Lower leg skin (tissue), 4 donors: ENCODE results near the gene PLA2G4F. TPM values are rescaled to one million over a fixed set of nuclear protein-coding genes. Genes with fewer than 3 reads are reported as not detected.
A peak's percentile ranks its signal among the peaks of the same experiment; 100 is the strongest.

Source experiments
- DNase-seq, 2 donors: peaks; one replicate each; pipeline ENCODE4 v3.0.0-alpha.2; 2019; ENCODE audit warnings: low spot score in 2 of 2
- H3K4me3 ChIP-seq: fragments of 200-600 bp; sonication (generic); 2 replicates; pipeline ENCODE4 v1.5.1; 2017; ENCODE audit warnings: mild to moderate bottlenecking, low read depth; ENCODE audit not compliant: poor library complexity, severe bottlenecking
- CTCF ChIP-seq, 3 donors: fragments of 450-650 bp; IDR thresholded peaks; one replicate each; pipeline ENCODE4 v1.5.1; 2016; ENCODE audit warnings: antibody characterized with exemption in 3 of 3, mild to moderate bottlenecking in 3 of 3, moderate library complexity in 2 of 3
- POLR2A ChIP-seq, 2 donors: fragments of 450-650 bp; IDR thresholded peaks; one replicate each; pipeline ENCODE4 v1.6.1; 2016 to 2017; ENCODE audit warnings: antibody characterized with exemption in 2 of 2, mild to moderate bottlenecking in 1 of 2, moderate library complexity in 1 of 2
- WGBS, 2 donors: methylation state at CpG; one replicate each; pipeline ENCODE4 v1.1.5; 2018; 5-methylcytosine and 5-hydroxymethylcytosine counted together
- intact Hi-C: fragments of 100-400 bp; cut with DNase I; formaldehyde crosslinking; loops from one replicate; pipeline ENCODE4 v1.15.0; 2023; ENCODE audit warnings: low total_unique reads
- total RNA-seq, 4 donors: library from RNA; depleted of rRNA; stranded (reverse); fragments of >200 nt; gene quantifications; one replicate each; pipeline ENCODE4 v1.1.0, GENCODE V29; 2016

PLA2G4F gene
- total RNA-seq, 4 donors from 2014 or later, result 117 to 176 (median 170) TPM

- intact Hi-C loops, result no loop called here
- no peak overlapping the region for H3K4me3 ChIP-seq
- 69 to 73% methylated on average over 1 of the region's 1 CpG for WGBS, 2 donors
Observed at GRCh38 chr15:42101861-42102260, 54.6 kb downstream of the PLA2G4F start.

GRCh38 chr15:42100021-42100800 lies 56.2 kb downstream of the PLA2G4F start:
- no peak for DNase-seq
- no peak overlapping the region for H3K4me3 ChIP-seq
- TF ChIP-seq POLR2A (IDR thresholded peaks at IDR 0.05) (no peak), CTCF (IDR thresholded peaks at IDR 0.05) (no peak)
- intact Hi-C loops, result no loop called here
- 56 to 65% methylated on average over 8 of the region's 8 CpGs for WGBS, 2 donors

More at GRCh38 chr15:42101861-42102260, 54.6 kb downstream of the PLA2G4F start:
- TF ChIP-seq POLR2A (IDR thresholded peaks at IDR 0.05) (no peak), CTCF (IDR thresholded peaks at IDR 0.05) (no peak)
- DNase-seq, result no peak

GRCh38 chr15:42097018-42097417 lies 59.4 kb downstream of the PLA2G4F start:
- 84 to 89% methylated on average over 5 of the region's 5 CpGs for WGBS, 2 donors
- intact Hi-C loops, result no loop called here
- TF ChIP-seq CTCF (IDR thresholded peaks at IDR 0.05) (no peak), POLR2A (IDR thresholded peaks at IDR 0.05) (no peak)
- H3K4me3 ChIP-seq, result no peak overlapping the region
- no peak for DNase-seq

GRCh38 chr15:42094512-42094963 lies 61.9 kb downstream of the PLA2G4F start, which contains the start of gene PLA2G4D:
Gene PLA2G4D, minus strand, starts transcription at chr15:42094562. Its CDS starts 103 bp downstream, at chr15:42094459.
- intact Hi-C loops, result no loop called here
- H3K4me3 ChIP-seq, result no peak within 1 kb of the TSS
- 50 to 51% methylated on average over 6 of the region's 6 CpGs for WGBS, 2 donors
- DNase-seq, result peak in 1 of 2 donors; percentile 25
- TF ChIP-seq POLR2A (IDR thresholded peaks at IDR 0.05), result no peak
- no peak for TF ChIP-seq CTCF (IDR thresholded peaks at IDR 0.05)

- no peak for DNase-seq
- TF ChIP-seq CTCF (IDR thresholded peaks at IDR 0.05) (no peak), POLR2A (IDR thresholded peaks at IDR 0.05) (no peak)
Observed at GRCh38 chr15:42093966-42094365, 62.5 kb downstream of the PLA2G4F start.

More at GRCh38 chr15:42093966-42094365, 62.5 kb downstream of the PLA2G4F start:
- H3K4me3 ChIP-seq, result no peak overlapping the region
- intact Hi-C loops, result no loop called here
- WGBS, 2 donors, result 45 to 62% methylated on average over 5 to 7 of the region's 7 CpGs
